IPS DF 6.9 (cell line): ENCODE measurements around the gene LHPP.

Experiments
- DNase-seq: peaks from one replicate; pipeline ENCODE4 v3.0.0-alpha.2; 2013; ENCODE audit warnings: low read depth, low spot score
- H3K27ac ChIP-seq: one replicate; pipeline ENCODE4 v1.5.1; 2013; ENCODE audit warnings: low read length, control low read depth
- H3K27me3 ChIP-seq: 2 replicates; pipeline ENCODE4 v1.6.1; 2013; ENCODE audit warnings: mild to moderate bottlenecking, low read length; ENCODE audit not compliant: control insufficient read depth, insufficient read depth
- H3K36me3 ChIP-seq: 2 replicates; pipeline ENCODE4 v1.6.1; 2013; ENCODE audit warnings: low read length; ENCODE audit not compliant: control insufficient read depth, insufficient read depth
- H3K4me1 ChIP-seq: 2 replicates; pipeline ENCODE4 v1.6.1; 2013; ENCODE audit warnings: low read length; ENCODE audit not compliant: control insufficient read depth, insufficient read depth
- H3K4me3 ChIP-seq: 2 replicates; pipeline ENCODE4 v1.5.1; 2013; ENCODE audit warnings: mild to moderate bottlenecking, low read length
- H3K9me3 ChIP-seq: 2 replicates; pipeline ENCODE4 v1.6.1; 2013; ENCODE audit warnings: low read length, inconsistent platforms; ENCODE audit not compliant: control insufficient read depth, insufficient read depth
- WGBS: extraction: QIAGEN DNeasy Blood & Tissue Kit; methylation state at CpG from one replicate; pipeline ENCODE4 v1.1.7; 2013; ENCODE audit warnings: mixed read lengths, missing lambda C conversion rate; ENCODE audit not compliant: insufficient read length, insufficient coverage; 5-methylcytosine and 5-hydroxymethylcytosine counted together

LHPP gene

DNA sequence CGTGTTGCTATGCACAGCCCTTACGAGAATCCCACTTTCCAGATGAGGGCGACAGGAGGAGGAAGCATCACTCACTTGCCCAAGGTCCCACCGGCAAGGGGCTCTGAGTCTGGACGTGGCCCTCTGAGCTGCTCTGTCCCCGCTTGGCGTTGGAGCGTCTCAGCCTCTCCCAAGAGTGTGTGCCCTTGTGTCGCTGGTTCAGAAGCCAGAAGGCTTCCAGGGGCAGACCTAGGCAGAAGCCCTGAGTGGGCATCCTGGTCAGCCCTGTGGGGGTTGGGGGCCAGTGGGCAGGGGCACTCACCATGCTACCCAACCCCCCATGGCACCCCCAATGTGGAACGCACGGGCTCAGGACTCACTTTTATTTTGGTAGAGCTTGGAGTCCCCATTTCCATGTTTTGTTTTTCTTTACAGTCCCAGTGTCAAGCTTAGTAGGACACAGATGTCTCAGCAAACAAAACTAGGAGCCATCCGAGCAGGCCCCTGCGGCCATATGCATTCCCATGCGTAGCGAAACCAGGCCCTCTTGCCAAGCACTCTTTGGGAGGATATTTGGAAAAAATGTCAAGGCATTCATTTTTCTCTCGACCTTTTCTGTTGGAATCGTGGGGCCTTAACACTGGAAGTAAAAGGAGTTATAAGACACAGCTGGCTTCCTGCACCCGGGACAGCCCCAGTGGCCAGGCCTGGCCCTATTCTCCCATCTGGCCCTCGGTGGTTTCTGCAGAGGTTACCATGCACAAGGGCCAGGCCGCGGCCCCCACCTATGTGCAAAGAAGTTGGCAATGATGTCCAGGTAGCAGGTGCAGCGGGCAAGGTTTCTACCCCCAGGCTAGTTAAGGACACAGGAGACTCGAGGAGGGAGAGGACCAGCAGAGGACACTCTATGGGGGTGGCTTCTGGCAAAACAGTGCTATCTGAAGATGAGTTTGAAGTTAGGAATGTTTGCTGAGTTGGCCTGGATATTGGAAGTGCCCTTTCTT is 97.0 kb downstream of the LHPP start:
- no CpG with 5 or more reads among the region's 23 CpGs for WGBS
- Histone ChIP-seq H3K27ac (no peak overlapping the region), H3K4me1 (no peaks in the 10 kb centered on the region), H3K9me3 (no peaks in the 10 kb centered on the region), H3K4me3 (no peak overlapping the region), H3K27me3 (no peaks in the 10 kb centered on the region), H3K36me3 (no peaks in the 10 kb centered on the region)
- no peak for DNase-seq

DNA sequence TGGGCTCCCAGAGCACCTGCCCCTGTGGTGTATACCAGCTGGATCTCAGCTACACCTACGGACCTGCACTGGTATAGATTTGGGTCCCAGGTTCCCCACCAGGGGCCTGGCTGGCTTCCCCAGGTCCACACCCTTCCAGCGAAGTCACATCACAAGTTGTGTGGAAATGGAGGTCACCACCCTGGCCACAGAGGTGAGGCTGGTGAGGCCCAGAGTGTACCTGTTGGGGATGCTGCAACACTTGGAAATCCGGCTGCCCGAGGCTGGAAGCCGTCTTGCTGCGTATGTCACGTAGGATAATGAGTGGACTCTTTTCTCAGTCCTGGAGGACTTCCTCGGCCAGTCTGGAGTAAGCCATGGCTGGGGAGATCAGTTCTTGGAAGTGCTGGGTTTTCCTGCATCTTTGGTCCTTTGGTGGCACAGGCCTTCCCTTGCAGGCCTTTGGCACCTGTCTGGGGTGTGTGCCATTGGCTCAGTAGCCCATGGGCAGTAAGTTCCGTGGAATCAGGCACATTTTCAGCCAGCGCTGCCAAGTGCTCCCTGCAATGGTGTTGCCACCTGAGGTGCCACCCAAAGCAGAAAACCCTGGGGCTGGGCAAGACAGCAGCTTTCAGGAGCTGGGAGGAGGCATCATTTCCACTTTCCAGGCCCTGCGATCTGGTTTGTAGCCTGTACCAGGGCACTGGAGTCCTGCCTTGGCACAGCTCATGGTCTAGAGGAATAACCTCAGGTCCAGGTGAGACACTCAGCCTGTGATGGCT is 97.9 kb downstream of the LHPP start:
- Histone ChIP-seq H3K36me3 (no peaks in the 10 kb centered on the region), H3K4me3 (no peak overlapping the region; the same call in 1 of the 2 replicates), H3K27me3 (no peaks in the 10 kb centered on the region), H3K4me1 (no peaks in the 10 kb centered on the region), H3K27ac (no peak overlapping the region), H3K9me3 (no peaks in the 10 kb centered on the region)
- DNase-seq: no peak
- WGBS: no CpG with 5 or more reads among the region's 11 CpGs

DNA sequence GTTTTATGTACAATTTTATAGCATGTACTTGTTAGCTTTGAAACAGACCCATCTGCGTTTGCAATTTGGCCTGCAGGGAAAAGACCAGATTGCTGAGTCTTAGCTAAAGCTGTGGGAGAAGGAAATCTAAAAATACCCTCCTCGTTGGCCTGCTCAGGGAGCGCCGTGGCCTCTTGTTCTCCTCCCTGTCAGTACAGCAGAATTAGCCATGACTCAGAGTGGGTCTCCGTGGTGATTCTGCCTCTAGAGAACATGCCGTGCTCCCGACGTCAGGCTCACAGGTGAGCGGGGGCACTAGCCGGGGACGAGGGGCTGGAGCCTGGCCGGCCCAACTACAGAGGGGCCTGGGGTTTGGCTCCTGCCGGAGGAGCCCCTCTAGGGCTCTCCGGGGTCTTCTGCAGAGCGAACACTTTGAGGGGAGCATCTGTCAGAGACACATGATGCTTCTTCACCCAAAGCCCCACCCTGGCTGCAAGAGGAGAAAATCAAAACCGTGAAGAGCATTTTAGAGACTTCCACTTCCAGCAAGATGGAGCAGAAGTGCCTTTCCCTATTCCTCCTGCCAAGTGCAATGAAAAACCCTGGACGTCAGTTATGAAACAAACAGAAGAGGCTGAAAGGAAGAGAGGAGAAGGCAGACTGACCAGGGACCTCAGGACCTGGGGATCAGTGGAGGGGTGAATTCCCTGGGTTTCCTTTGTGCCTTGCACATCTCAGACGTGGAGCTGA is 98.9 kb downstream of the LHPP start:
- no peaks in the 10 kb centered on the region for H3K27me3 ChIP-seq
- DNase-seq: no peak

DNA sequence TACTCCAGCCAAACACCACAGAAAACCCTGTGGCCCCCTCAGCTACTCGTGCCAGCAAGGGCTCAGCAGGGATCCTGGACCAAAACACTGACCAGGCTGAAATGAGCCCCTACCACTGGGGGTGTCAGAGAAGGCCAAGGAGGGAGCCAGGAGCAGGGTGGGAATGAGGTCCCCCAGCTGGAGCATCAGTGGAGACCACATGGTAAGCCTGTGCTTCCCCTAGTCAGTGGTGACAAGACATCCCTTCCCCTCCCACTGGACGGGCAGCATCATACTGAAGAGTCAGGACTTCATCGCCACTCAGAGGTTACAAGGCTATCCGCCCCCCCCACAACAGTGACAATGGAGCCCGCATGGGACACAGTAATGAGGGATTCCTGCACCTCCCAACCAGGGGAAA is 99.6 kb downstream of the LHPP start:
- H3K27me3 ChIP-seq: no peaks in the 10 kb centered on the region
- no CpG with 5 or more reads among the region's 5 CpGs for WGBS
- no peak overlapping the region for H3K27ac ChIP-seq
- no peaks in the 10 kb centered on the region for H3K9me3 ChIP-seq
- DNase-seq: no peak
- no peak overlapping the region for H3K4me3 ChIP-seq
- no peaks in the 10 kb centered on the region for H3K36me3 ChIP-seq
- H3K4me1 ChIP-seq: peaks cover 5% of the 10 kb centered on the region

More for the DNA sequence above, 98.9 kb downstream of the LHPP start:
- no CpG with 5 or more reads among the region's 18 CpGs for WGBS
- no peak overlapping the region for H3K27ac ChIP-seq
- H3K4me1 ChIP-seq: peaks cover 5% of the 10 kb centered on the region
- H3K36me3 ChIP-seq: no peaks in the 10 kb centered on the region
- H3K4me3 ChIP-seq: no peak overlapping the region
- no peaks in the 10 kb centered on the region for H3K9me3 ChIP-seq

DNA sequence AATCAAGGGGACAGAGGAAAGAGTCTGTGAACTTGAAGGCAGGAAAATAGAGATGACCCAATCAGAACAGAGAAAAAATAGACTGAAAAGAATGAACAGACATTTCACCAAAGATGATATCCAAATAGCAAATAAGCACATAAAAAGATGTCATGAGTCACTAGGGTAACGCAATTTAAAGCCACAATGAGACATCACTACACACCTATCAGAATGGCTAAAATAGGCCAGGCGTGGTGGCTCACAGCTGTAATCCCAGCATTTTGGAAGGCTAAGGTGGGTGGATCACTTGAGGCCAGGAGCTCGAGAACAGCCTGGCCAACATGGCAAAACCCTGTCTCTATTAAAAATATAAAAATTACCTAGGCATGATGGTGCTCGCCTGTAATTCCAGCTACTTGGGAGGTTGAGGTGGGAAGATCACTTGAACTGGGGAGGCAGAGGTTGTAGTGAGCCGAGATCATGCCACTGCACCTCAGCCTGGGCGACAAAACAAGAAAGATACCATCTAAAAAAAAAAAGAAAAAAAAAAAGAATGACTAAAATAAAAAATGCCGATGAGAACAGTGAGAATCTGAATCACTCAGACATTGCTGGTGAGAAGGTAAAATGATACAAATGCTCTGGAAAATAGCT is 100.9 kb downstream of the LHPP start:
- no peaks in the 10 kb centered on the region for H3K36me3 ChIP-seq
- no peaks in the 10 kb centered on the region for H3K27me3 ChIP-seq
- H3K9me3 ChIP-seq: no peaks in the 10 kb centered on the region
- H3K4me3 ChIP-seq: no peak overlapping the region
- no peak for DNase-seq
- H3K27ac ChIP-seq: no peak overlapping the region
- H3K4me1 ChIP-seq: peaks cover 5% of the 10 kb centered on the region
- no CpG with 5 or more reads among the region's 7 CpGs for WGBS

DNA sequence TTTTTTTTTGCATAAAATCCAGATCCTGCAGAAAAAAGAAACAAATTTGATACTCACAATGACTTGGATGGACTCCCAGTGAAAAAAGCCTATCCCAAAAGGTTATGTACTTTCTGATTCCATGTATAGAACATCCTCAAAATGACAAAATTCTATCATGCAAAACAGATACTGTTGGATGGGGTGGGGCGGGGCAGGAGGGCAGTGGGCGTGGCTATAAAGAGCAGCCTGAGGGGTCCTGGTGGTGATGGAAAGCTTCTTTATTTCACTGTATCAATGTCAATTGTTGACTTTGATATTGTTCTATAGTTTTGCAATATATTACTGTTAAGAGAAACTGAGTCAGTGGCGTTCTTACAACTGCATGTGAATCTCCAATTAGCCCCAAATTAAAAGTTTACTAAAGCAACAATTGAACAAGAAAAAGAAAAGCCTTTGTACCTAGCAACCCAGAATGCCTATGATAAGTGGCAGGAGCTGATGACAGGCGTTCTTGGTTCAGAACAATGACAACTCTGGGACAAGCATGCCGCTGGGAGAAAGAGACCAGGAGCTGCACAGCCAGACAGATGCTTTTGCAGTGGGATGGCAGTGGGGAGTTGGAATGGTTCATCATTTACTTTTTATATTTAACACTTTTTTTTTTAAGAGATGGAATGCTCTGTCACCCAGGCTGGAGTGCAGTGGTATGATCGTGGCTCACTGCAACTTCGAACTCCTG is 101.9 kb downstream of the LHPP start:
- H3K36me3 ChIP-seq: no peaks in the 10 kb centered on the region
- H3K27me3 ChIP-seq: no peaks in the 10 kb centered on the region
- H3K4me1 ChIP-seq: peaks cover 5% of the 10 kb centered on the region
- WGBS: no CpG with 5 or more reads among the region's 7 CpGs
- no peak overlapping the region for H3K4me3 ChIP-seq
- DNase-seq: no peak
- H3K27ac ChIP-seq: no peak overlapping the region
- H3K9me3 ChIP-seq: no peaks in the 10 kb centered on the region

DNA sequence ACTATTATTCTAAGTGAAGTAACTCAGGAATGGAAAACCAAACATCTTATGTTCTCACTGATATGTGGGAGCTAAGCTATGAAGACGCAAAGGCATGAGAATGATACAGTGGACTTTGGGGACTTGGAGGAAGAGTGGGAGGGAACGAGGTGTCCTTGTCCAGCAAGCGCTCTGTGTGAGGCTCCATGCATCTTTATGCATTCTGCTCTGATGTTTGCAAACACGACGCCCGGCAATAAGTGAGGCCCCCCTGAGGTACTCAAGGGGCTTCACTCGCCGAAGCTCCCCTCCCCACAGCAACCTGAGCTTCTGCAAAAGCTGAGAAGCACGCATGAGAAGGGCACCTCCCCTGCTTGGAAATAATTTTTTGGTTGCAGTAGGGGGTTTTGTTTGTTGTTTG is 103.3 kb downstream of the LHPP start:
- Histone ChIP-seq H3K27ac (no peak overlapping the region), H3K27me3 (no peaks in the 10 kb centered on the region), H3K4me1 (peaks cover 5% of the 10 kb centered on the region), H3K36me3 (no peaks in the 10 kb centered on the region), H3K9me3 (no peaks in the 10 kb centered on the region), H3K4me3 (no peak overlapping the region)
- DNase-seq: no peak
- WGBS: no CpG with 5 or more reads among the region's 9 CpGs

DNA sequence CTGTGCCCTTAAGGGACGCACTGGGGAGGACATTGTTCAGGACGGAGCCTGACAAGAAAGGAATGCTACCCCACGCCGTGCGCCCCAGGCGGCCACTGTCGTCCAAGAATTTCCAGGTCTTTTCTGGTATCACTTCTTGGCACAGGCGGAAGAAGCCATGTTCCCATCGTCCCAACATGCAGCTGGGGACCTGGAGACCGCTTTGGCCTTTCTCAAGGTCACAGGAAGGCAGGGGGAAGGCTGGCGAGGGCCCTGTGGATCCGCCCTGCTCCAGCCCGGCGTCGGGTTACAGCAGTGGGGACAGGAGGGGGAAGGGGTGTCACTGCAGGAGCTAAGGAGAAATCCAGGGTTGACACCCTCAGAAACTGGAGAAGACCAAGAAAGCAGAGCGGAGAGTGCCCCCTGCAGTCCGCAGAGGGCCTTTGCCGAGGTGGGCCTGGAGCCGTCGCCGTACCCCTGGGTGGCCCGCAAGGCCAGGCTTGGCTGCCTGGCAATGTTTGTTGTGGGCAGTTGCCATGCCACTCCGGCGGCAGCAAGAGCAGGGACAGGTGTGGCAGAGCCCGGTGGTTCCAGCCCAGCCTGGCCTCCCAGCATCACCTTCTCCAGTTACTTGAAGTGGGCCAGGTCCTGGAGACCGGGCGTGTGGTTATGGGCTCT is 104.1 kb downstream of the LHPP start:
- Histone ChIP-seq H3K9me3 (no peaks in the 10 kb centered on the region), H3K4me1 (peaks cover 5% of the 10 kb centered on the region), H3K27ac (no peak overlapping the region), H3K4me3 (no peak overlapping the region), H3K36me3 (no peaks in the 10 kb centered on the region), H3K27me3 (no peaks in the 10 kb centered on the region)
- DNase-seq: peak; percentile 76
- WGBS: no CpG with 5 or more reads among the region's 27 CpGs

DNA sequence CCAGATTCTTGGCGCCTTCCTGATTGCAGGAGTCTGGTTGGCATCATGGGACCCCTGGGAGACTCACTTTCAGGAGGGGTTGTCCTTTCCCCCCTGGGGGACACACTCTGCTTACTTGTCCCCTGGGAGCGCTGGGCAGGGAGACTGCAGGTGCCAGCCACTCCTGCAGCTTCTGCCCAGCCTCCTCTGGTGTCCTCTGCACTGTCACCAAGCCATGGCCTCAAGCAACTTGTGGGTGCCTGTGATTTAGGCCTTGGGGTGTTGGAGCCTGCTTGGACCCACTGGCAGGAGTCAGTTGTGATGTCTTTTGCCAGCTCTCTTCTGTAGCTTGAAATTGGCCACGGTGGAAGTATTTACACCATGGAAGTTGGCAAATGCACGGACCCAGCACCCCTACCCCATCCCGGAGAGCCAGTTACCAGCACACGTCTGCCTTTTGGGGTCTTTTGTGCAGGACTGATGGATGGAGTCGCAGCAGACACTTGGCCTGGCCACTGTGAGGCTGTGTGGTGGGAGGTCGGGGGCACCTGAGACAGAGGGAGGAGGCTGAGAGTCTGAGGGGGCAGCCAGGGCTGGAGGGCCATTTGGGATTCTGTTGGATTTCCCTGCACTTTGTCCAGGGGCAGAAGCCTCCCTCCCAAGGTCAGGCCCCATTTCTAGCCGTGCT is 104.7 kb downstream of the LHPP start:
- H3K9me3 ChIP-seq: no peaks in the 10 kb centered on the region
- WGBS: no CpG with 5 or more reads among the region's 9 CpGs
- H3K27me3 ChIP-seq: no peaks in the 10 kb centered on the region
- peaks cover 5% of the 10 kb centered on the region for H3K4me1 ChIP-seq
- no peaks in the 10 kb centered on the region for H3K36me3 ChIP-seq
- no peak overlapping the region for H3K27ac ChIP-seq
- H3K4me3 ChIP-seq: no peak overlapping the region
- no peak for DNase-seq
